Stimulated activated effector memory CD8-positive, alpha-beta T cell treated with anti-CD3 and anti-CD28 coated beads, Interleukin-12 subunit alpha, Interleukin-12 subunit beta, amount 100 ng/mL, for 72 hours (primary cell): ENCODE measurements around the gene PCDH15.

Experiments
- ATAC-seq: fragments of 150-1000 bp; cut with Tn5 transposase; 2 replicates; pipeline ENCODE4 v1.10.0; 2021
- DNase-seq, 2 donors: peaks; one replicate each; pipeline ENCODE4 v3.0.0; 2021 to 2022; ENCODE audit warnings: low spot score in 2 of 2
- H3K27ac Mint-ChIP-seq: one replicate; pipeline ENCODE4 v1.8.0; 2022; ENCODE audit warnings: mild to moderate bottlenecking, mixed read lengths
- H3K36me3 Mint-ChIP-seq: one replicate; pipeline ENCODE4 v1.8.0; 2022; ENCODE audit warnings: mild to moderate bottlenecking, mixed read lengths
- H3K4me1 Mint-ChIP-seq: one replicate; pipeline ENCODE4 v1.8.0; 2022; ENCODE audit warnings: mixed read lengths
- H3K4me3 Mint-ChIP-seq: one replicate; pipeline ENCODE4 v1.8.0; 2022; ENCODE audit warnings: mild to moderate bottlenecking, mixed read lengths
- H3K9me3 Mint-ChIP-seq: one replicate; pipeline ENCODE4 v1.8.0; 2022; ENCODE audit warnings: mixed read lengths

PCDH15 gene

DNA sequence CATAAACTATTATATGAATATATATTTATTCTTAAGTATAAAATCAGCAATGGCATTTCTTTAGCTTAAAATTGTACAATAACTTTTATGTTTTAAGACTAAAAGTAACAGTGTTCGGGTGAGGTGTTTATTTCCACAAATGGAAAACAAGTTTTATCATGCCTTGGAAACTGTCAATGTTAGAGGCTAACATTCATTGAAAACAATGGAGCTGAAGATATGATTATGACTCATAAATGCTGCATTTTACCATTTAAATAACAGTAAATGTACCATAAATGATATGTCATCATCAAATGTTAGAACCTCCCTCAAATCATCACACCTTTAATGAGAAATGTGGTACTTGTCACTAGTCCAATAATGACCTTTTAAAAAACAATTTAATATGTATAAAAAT, 897.3 kb downstream of the PCDH15 start:
- DNase-seq, result no peak
- no peaks in the 10 kb centered on the region for H3K36me3 Mint-ChIP-seq
- no peaks in the 10 kb centered on the region for H3K4me1 Mint-ChIP-seq
- no peak for ATAC-seq
- H3K27ac Mint-ChIP-seq, result no peak overlapping the region
- peaks cover 8% of the 10 kb centered on the region for H3K9me3 Mint-ChIP-seq
- H3K4me3 Mint-ChIP-seq, result no peak overlapping the region

DNA sequence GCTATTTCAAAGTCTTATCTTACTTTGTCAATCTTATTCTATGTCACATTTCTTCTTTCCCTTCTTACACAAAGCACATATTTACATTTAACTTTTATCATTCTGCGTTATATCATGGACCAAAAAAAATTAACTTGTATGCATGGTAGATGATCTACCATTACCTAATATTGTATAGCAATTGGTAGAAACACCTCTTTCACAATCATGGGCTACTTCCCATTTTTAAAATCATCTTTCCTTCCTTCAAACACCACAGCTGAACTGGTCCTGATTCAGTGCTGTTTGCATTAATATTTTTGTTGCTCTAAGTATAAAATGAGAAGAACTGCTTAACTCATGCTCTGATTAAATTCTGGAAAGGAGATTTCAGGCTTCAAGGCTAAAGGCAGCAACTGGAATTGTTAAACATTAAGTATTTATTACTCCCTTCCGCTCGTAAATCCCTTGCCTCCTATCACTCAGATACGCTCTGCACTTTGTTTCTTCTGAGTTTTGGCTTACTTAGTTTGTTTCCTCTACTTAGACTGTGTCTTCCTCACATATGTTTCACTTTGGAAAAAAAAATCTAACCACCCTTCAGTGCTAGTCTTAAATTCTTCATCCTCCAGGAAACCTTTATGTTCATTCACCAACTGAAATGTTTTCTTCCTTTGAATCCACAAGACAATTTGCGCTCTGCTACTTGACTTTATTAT, 901.4 kb downstream of the PCDH15 start:
- Mint-ChIP-seq H3K9me3 (peaks cover 4% of the 10 kb centered on the region), H3K27ac (no peak overlapping the region), H3K4me3 (no peak overlapping the region), H3K36me3 (no peaks in the 10 kb centered on the region), H3K4me1 (no peaks in the 10 kb centered on the region)
- DNase-seq, result no peak
- no peak for ATAC-seq

DNA sequence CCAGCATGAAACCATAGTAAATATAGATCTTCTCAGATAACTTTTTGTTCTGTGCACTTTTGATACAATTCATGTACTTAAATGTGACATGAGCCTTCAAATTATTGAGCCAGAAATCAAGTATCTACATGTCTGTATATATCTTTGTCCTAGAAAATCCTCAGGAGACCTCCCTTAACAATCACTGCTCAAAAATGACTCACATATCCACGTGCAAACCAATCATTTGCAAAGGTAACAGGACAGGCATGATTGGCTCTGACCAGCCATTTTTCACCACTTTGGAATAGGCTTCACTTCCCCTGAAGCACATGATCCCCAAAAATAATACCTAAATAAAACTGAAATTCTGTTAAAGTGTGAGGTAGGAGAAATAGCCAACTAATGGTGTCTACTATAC, 902.5 kb downstream of the PCDH15 start:
- no peak for DNase-seq
- H3K4me3 Mint-ChIP-seq, result no peak overlapping the region
- ATAC-seq, result no peak
- no peaks in the 10 kb centered on the region for H3K4me1 Mint-ChIP-seq
- H3K9me3 Mint-ChIP-seq, result peaks cover 4% of the 10 kb centered on the region
- H3K36me3 Mint-ChIP-seq, result no peaks in the 10 kb centered on the region
- H3K27ac Mint-ChIP-seq, result no peak overlapping the region

DNA sequence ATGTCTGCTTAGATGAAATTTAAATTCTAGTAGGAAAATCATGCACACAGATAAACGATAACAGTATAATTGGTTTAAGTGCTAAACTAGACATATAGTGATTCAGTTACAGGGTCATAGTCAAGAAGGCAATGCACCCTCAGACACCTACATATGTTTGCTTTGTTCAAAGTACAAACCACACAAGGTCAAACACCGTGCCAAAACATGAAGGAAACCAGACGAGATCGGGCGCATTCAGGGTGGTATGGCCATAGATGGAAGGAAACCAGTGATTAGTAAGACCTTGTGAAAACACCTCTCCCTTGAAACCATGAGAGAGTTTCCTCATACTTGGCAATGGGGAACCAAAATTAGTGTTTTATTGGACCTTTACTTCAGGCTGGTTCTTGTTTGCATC, 906.9 kb downstream of the PCDH15 start:
- Mint-ChIP-seq H3K9me3 (peaks cover 10% of the 10 kb centered on the region), H3K27ac (no peak overlapping the region), H3K4me3 (no peak overlapping the region), H3K36me3 (no peaks in the 10 kb centered on the region), H3K4me1 (no peaks in the 10 kb centered on the region)
- no peak for ATAC-seq
- no peak for DNase-seq

DNA sequence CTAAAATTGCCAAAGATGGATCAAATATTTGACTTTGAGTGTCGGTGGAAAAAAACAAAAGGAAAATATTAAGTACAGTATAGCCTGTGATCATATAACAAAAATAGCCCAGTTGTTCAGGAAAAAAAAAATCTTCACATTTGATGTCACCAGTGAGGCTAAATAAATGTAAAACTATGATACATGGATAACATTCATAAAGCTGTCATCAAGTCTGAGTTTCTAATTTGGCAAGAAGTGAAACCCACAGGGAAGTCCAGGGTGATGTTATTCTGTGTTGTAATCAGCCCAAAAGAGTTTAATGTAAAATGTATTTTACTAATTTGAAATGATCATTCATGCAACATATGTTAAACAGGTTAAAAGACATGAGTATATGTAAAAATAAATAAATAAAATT, 908.0 kb downstream of the PCDH15 start:
- no peak for ATAC-seq
- H3K4me1 Mint-ChIP-seq, result no peaks in the 10 kb centered on the region
- no peaks in the 10 kb centered on the region for H3K36me3 Mint-ChIP-seq
- no peak overlapping the region for H3K4me3 Mint-ChIP-seq
- H3K27ac Mint-ChIP-seq, result no peak overlapping the region
- no peak for DNase-seq
- H3K9me3 Mint-ChIP-seq, result peaks cover 10% of the 10 kb centered on the region

DNA sequence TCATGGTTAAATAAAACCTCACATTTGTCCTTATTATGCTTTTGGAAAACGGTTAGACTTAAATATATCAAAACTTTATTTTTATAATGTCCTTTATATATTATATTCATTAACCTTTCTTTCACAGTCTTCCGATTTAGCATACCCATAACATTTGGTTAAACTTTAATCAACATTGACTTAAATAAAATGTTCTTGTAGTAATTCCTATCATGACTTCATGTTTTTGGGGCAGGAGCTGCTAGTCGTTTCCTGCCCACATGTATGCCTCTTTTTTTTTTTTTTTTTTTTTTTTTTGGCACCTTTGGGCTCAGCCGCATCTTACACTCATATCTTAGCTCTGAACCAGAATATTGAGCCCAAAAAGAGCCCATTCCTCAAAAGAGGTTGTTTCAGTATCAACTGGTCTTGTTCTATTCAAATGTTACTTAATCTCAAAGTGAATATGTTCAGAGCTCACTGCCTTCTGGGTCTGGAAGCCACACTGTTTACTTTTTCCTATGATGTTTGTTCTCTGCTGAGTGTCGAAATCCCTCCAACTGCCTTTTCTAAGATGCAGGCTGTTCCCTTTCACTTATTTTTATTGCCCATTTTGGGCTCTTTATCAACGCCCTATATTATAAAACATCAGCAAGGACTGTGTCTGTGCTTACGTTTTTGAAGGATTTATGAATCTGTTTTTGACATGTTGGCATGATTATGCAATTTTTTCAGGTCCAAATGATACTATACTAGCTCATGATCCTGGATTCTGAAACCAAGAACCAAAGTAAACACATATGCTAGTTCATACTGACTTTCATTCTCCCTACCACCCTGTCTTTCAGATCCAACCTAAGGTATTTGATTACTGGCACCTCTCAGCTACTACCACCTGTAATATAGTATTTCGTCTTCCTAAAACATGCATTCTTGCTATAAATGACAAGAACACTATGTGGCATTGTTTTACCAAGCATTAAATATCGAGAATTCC, 914.4 kb downstream of the PCDH15 start:
- Mint-ChIP-seq H3K9me3 (peaks cover 9% of the 10 kb centered on the region), H3K27ac (no peak overlapping the region), H3K4me3 (no peak overlapping the region), H3K4me1 (no peaks in the 10 kb centered on the region), H3K36me3 (no peaks in the 10 kb centered on the region)
- ATAC-seq, result no peak
- no peak for DNase-seq

DNA sequence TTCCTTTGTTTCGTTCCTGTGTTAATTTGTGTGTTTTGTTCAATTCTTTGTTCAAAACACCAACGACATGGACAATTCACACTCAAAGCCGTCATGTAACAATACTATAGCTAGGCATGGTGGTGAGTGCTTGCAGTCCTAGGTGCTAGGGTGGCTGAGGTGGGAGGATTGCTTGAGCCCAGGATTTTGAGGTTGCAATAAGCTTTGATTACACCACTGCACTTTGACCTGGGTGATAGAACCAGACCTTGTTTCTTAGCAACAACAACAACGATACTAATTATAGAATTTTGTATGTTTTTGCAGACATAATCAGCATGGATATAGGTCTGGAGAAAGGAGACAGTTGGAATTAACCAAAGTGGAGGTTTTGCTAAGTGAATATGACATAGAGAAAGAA, 936.2 kb downstream of the PCDH15 start:
- ATAC-seq (no peak), DNase-seq (no peak)
- H3K4me1 Mint-ChIP-seq, result no peaks in the 10 kb centered on the region

DNA sequence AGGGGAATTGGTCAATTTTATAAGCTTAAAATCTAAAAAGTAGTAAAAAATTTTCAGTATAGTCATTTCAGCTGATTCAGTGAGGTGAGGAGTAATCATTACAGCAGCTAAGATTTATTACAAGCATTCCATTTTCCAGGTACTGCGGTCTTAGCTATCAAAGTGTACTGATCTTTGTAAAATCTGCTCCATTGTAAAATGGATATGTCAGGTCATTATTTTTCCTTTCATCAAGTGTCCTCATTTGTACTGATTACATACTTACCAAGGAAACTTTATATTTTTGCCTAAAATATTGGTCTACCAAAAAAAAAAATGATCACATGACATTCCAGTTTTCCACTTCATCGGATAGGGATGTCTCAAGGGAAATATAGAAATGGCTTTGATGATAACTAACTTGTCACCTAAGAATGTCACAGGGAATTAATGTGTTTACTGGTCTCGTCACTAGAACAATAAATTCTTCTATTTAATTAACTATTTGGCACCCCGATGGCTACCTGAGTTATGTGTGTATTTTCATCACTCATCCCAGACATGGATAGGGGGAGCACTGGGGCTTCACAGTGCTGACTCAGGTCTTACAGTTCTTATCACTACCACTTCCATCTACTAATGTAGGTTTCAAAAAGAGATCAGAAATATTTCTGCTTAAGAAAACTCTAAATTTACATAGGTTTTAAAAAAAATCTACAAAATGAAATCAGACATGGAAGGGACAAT, 948.4 kb downstream of the PCDH15 start:
- Mint-ChIP-seq H3K27ac (no peak overlapping the region), H3K36me3 (no peaks in the 10 kb centered on the region), H3K4me1 (no peaks in the 10 kb centered on the region), H3K9me3 (peaks cover 6% of the 10 kb centered on the region), H3K4me3 (no peak overlapping the region)
- DNase-seq, result no peak
- no peak for ATAC-seq

More for the DNA sequence above, 936.2 kb downstream of the PCDH15 start:
- H3K27ac Mint-ChIP-seq, result no peak overlapping the region
- peaks cover 20% of the 10 kb centered on the region for H3K9me3 Mint-ChIP-seq
- no peak overlapping the region for H3K4me3 Mint-ChIP-seq
- no peaks in the 10 kb centered on the region for H3K36me3 Mint-ChIP-seq

DNA sequence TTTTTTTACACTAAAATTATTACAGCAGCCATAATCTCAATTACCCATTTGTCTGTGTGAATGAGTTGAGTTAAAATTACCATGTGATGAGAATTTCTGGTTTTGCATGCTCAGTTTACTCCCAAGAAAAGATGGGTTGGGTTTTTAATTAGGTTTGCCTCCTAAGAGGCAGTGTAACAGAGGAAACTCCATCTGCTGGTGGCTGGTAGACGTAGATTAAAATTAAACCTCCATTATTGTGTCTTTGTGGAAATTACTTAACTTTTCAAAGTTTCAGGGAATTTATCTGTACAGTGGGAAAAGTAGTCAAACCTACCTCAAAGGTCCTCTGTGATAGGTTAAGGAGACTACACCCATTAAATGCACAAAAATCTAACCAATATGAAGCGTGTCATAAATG, 954.2 kb downstream of the PCDH15 start:
- no peak for DNase-seq
- Mint-ChIP-seq H3K4me3 (no peak overlapping the region), H3K4me1 (no peaks in the 10 kb centered on the region), H3K27ac (no peak overlapping the region), H3K36me3 (no peaks in the 10 kb centered on the region), H3K9me3 (peaks cover 13% of the 10 kb centered on the region)
- ATAC-seq, result no peak

DNA sequence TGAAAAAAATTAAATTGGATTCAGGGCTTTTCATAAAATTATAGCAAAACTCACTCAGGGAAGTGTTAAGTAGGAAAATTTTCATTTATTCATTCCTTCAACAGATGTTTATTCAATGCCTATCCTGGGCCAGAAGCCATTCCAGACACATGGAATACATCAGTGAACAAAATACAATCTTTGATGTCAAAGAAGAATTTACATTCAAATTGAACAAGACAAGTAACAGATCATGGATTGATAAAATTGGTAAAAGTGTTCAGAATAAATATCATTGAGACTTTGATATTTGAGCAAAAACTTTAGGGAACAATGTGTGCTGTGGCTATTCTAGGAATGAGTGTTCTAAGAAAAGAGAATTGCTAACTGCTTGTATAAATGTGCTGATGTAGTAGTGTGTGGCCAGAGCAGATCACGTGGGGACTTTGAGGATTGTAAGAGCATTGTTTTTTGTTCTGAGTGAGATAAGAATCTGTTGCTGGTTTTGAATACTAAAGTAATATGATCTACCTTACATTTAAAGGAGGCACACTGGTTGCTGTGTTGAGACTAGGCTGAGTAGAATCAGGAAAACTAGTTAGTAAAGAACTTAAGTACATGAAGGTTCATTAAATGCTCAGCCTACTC, 957.2 kb downstream of the PCDH15 start:
- H3K4me1 Mint-ChIP-seq, result no peaks in the 10 kb centered on the region
- no peaks in the 10 kb centered on the region for H3K36me3 Mint-ChIP-seq
- no peak for ATAC-seq
- H3K4me3 Mint-ChIP-seq, result no peak overlapping the region
- H3K9me3 Mint-ChIP-seq, result peaks cover 10% of the 10 kb centered on the region
- DNase-seq, result no peak
- H3K27ac Mint-ChIP-seq, result no peak overlapping the region

DNA sequence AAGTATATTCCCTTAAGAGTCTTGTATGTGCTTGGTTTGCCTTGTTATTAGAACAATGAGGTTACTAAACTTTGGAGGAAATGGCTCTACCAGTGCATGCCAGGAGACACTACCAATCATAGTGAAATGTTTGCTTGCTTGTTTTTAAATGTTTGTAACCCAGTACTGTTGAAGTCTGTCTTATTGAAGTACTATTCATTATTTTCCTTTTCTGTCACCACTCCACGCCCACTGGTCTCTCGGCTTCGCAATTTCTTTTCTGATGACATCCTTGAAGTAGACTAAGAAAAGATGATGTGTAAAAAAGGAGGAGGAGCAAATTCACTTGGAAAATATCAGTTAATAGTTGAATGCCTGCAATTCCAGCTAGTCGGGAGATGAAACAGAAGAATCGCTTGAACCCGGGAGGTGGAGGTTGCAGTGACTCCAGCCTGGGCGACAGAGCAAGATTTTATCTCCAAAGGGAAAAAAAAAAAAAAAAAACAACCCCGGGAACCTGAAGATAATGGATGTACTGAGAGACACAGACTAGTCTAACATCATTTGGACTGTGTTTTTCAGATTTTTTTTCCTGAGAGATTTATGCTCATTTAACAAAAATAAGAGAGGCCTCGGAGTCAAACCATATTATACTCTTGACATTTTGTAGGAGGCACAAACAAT, 959.4 kb downstream of the PCDH15 start:
- Mint-ChIP-seq H3K27ac (no peak overlapping the region), H3K9me3 (peaks cover 11% of the 10 kb centered on the region), H3K36me3 (no peaks in the 10 kb centered on the region), H3K4me1 (no peaks in the 10 kb centered on the region), H3K4me3 (no peak overlapping the region)
- DNase-seq (no peak), ATAC-seq (no peak)

DNA sequence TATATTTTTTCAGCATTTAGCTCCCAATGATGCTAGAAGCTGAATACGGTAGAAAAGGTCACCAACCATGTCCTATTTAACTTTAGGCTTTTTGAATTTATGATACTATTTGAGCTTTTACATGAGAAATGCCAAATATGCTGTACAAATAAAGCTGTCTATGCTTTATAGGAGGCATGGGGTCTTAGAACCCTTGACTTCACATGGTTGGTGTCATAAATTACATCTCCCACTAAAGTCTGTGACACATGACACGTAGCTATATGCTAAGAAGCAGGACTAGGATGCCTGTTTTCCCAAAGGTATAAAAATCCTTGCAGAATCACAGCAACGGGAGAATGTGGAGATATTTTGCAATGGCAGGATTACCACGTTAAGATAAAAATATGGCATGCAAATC, 960.4 kb downstream of the PCDH15 start:
- H3K27ac Mint-ChIP-seq, result no peak overlapping the region
- no peaks in the 10 kb centered on the region for H3K4me1 Mint-ChIP-seq
- no peaks in the 10 kb centered on the region for H3K36me3 Mint-ChIP-seq
- DNase-seq (no peak), ATAC-seq (no peak)
- peaks cover 14% of the 10 kb centered on the region for H3K9me3 Mint-ChIP-seq
- H3K4me3 Mint-ChIP-seq, result no peak overlapping the region

DNA sequence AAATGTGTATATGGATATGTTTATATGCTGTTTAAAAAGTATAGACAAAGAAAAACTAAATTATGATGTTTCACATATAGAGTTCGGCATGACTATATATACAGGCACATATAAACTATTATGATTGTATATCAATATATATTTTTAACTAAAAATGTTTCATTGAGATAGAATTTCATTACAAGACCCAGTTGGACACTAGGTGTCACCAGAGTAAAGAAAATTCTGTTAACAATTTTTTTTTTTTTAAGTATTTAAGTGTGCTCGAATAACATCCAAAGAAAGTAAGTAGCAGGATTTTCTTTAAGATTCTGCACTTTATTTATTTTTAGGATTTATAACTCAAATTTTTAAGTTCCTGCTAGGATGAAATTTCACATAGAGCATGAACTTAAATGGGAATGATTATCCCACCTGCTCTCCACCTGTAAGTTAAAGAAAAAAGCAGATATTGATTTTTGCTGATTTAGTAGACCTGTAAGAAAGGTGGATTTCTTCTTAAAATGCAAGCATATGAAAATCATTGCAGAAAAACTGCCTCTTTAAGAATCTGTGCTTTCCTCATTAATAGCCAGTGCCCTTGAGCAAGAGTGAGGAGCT, 961.5 kb downstream of the PCDH15 start:
- DNase-seq, result no peak
- no peak for ATAC-seq
- Mint-ChIP-seq H3K27ac (no peak overlapping the region), H3K36me3 (no peaks in the 10 kb centered on the region), H3K9me3 (peaks cover 12% of the 10 kb centered on the region), H3K4me1 (no peaks in the 10 kb centered on the region), H3K4me3 (no peak overlapping the region)

DNA sequence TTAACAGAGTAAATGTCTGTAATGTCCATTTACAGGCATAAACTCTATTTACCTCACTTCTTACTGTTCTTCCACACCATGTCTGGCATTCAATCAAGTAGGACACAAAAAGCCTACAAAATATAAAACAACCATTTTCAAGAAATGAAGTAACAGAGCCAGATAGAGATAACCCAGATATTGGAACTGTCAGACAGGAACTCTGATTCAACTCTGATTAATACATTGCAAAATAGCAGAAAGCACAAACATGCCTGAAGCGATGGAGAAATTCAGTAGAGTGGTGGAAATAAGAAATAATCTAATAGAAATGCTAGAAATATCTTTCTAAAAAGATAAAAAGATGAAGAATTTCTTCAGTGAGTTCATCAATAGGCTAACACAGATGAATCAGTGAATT, 964.4 kb downstream of the PCDH15 start:
- no peaks in the 10 kb centered on the region for H3K4me1 Mint-ChIP-seq
- H3K4me3 Mint-ChIP-seq, result no peak overlapping the region
- no peak for DNase-seq
- H3K36me3 Mint-ChIP-seq, result no peaks in the 10 kb centered on the region
- peaks cover 8% of the 10 kb centered on the region for H3K9me3 Mint-ChIP-seq
- ATAC-seq, result no peak
- H3K27ac Mint-ChIP-seq, result no peak overlapping the region
